ENCODE data around the gene UQCRFS1.

Gene UQCRFS1

DNA sequence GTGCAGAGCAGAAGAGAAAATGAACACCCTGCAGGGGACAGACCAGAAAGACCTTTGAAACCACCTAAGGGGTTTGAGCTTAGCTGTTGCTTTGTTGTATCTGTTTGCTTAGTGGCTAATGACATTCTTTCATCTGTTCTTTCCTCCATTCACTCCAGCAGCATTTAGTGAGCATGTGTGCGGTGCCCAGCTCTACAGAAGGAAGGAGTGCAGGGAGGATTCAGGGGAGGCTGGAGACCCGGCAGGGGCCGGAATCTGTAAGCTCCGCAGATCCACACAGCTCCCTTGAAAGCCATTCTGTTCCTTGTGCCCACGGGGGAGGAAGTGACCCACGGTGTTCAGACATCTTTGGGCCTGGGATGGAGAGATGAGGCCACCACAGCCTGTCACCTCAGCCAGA, 27.5 kb downstream of the UQCRFS1 start:
- Histone ChIP-seq H3K36me3 (replicated peaks; ENCODE audit: insufficient read depth, low read length) (no peaks in the 10 kb centered on the region), H3K9ac (ENCODE audit: low read length) (no peak overlapping the region), H3K79me2 (ENCODE audit: low read length) (no peaks in the 10 kb centered on the region), H3F3A (ENCODE audit: insufficient read depth, low read length) (no peaks in the 10 kb centered on the region), H3K27ac (ENCODE audit: low read length) (no peak overlapping the region), H3K9me2 (replicated peaks; ENCODE audit: insufficient read depth, low read length) (no peaks in the 10 kb centered on the region), H3K4me2 (ENCODE audit: low read depth, low read length) (no peak overlapping the region), H3K4me3 (ENCODE audit: low read length) (no peak overlapping the region), H3K4me1 (ENCODE audit: low read length) (no peaks in the 10 kb centered on the region), H4K20me1 (ENCODE audit: insufficient read depth, low read length) (no peaks in the 10 kb centered on the region), H2AFZ (ENCODE audit: low read length) (no peak overlapping the region), H3K9me3 (replicated peaks; ENCODE audit: insufficient read depth, low read length) (no peaks in the 10 kb centered on the region), H3K27me3 (replicated peaks; ENCODE audit: insufficient read depth, low read length) (no peaks in the 10 kb centered on the region; the same call in 1 of the 2 replicates)
- no peak for DNase-seq
- TF ChIP-seq EZH2 (optimal IDR thresholded peaks at IDR 0.05; ENCODE audit: low read depth, low read length) (no peak), EZH2phosphoT487 (IDR thresholded peaks at IDR 0.05; ENCODE audit: low read length) (no peak)
- TF ChIP-seq, protein P1, sequence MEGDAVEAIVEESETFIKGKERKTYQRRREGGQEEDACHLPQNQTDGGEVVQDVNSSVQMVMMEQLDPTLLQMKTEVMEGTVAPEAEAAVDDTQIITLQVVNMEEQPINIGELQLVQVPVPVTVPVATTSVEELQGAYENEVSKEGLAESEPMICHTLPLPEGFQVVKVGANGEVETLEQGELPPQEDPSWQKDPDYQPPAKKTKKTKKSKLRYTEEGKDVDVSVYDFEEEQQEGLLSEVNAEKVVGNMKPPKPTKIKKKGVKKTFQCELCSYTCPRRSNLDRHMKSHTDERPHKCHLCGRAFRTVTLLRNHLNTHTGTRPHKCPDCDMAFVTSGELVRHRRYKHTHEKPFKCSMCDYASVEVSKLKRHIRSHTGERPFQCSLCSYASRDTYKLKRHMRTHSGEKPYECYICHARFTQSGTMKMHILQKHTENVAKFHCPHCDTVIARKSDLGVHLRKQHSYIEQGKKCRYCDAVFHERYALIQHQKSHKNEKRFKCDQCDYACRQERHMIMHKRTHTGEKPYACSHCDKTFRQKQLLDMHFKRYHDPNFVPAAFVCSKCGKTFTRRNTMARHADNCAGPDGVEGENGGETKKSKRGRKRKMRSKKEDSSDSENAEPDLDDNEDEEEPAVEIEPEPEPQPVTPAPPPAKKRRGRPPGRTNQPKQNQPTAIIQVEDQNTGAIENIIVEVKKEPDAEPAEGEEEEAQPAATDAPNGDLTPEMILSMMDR (IDR thresholded peaks at IDR 0.05; ENCODE audit: low read length), result no peak

- H3K9ac ChIP-seq (ENCODE audit: low read length), result no peak overlapping the region
- H3K4me1 ChIP-seq (ENCODE audit: low read length), result no peaks in the 10 kb centered on the region
- no peak overlapping the region for H3K4me3 ChIP-seq (ENCODE audit: low read length)
- no peaks in the 10 kb centered on the region for H3F3A ChIP-seq (ENCODE audit: insufficient read depth, low read length)
- H4K20me1 ChIP-seq (ENCODE audit: insufficient read depth, low read length), result no peaks in the 10 kb centered on the region
- H3K9me2 ChIP-seq (replicated peaks; ENCODE audit: insufficient read depth, low read length), result no peaks in the 10 kb centered on the region
- H3K27ac ChIP-seq (ENCODE audit: low read length), result no peak overlapping the region
- DNase-seq, result no peak
- no peak overlapping the region for H3K4me2 ChIP-seq (ENCODE audit: low read depth, low read length)
- H3K36me3 ChIP-seq (replicated peaks; ENCODE audit: insufficient read depth, low read length), result no peaks in the 10 kb centered on the region
- H2AFZ ChIP-seq (ENCODE audit: low read length), result no peak overlapping the region
- no peaks in the 10 kb centered on the region for H3K9me3 ChIP-seq (replicated peaks; ENCODE audit: insufficient read depth, low read length)
- no peaks in the 10 kb centered on the region for H3K79me2 ChIP-seq (ENCODE audit: low read length)
- H3K27me3 ChIP-seq (replicated peaks; ENCODE audit: insufficient read depth, low read length), result no peaks in the 10 kb centered on the region; the same call in 1 of the 2 replicates
- no peak for TF ChIP-seq EZH2phosphoT487 (IDR thresholded peaks at IDR 0.05; ENCODE audit: low read length)
- no peak for TF ChIP-seq EZH2 (optimal IDR thresholded peaks at IDR 0.05; ENCODE audit: low read depth, low read length)
- TF ChIP-seq, protein P1 (IDR thresholded peaks at IDR 0.05; ENCODE audit: low read length), result no peak
These were observed 35.8 kb downstream of the UQCRFS1 start for GRCh38 chr19:29176981-29177754.

DNA sequence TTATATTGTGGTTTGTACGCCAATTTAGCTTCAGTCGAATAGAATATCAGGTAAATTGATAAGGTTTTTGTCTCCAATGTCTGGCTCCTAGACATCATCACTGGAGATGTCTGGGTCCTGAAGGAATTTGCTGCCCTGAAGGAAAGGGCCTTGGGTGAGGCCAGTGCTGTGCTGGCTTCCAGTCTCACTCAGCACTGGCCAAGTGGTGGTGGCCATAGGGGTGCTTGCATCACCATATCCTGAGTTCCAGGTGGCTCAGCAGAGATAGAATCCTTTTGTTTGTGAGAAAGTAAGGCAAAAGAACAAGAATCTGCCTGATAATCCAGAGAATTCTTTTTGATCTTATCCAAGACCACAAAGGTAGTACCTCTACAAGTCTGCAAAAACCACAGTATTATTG, 39.1 kb downstream of the UQCRFS1 start:
- H4K20me1 ChIP-seq (ENCODE audit: insufficient read depth, low read length), result no peaks in the 10 kb centered on the region
- TF ChIP-seq EZH2 (optimal IDR thresholded peaks at IDR 0.05; ENCODE audit: low read depth, low read length), result no peak
- TF ChIP-seq, protein P1 (IDR thresholded peaks at IDR 0.05; ENCODE audit: low read length), result no peak
- no peak for TF ChIP-seq EZH2phosphoT487 (IDR thresholded peaks at IDR 0.05; ENCODE audit: low read length)
- H3K27me3 ChIP-seq (replicated peaks; ENCODE audit: insufficient read depth, low read length), result no peaks in the 10 kb centered on the region
- no peaks in the 10 kb centered on the region for H3K9me2 ChIP-seq (replicated peaks; ENCODE audit: insufficient read depth, low read length)
- H3K4me1 ChIP-seq (ENCODE audit: low read length), result peaks cover 7% of the 10 kb centered on the region; the same call in 1 of the 2 replicates
- no peak overlapping the region for H3K4me3 ChIP-seq (ENCODE audit: low read length)
- no peak overlapping the region for H2AFZ ChIP-seq (ENCODE audit: low read length)
- H3K27ac ChIP-seq (ENCODE audit: low read length), result no peak overlapping the region
- H3K36me3 ChIP-seq (replicated peaks; ENCODE audit: insufficient read depth, low read length), result no peaks in the 10 kb centered on the region
- H3F3A ChIP-seq (ENCODE audit: insufficient read depth, low read length), result no peaks in the 10 kb centered on the region
- no peaks in the 10 kb centered on the region for H3K9me3 ChIP-seq (replicated peaks; ENCODE audit: insufficient read depth, low read length)
- no peak overlapping the region for H3K9ac ChIP-seq (ENCODE audit: low read length)
- H3K79me2 ChIP-seq (ENCODE audit: low read length), result no peaks in the 10 kb centered on the region
- no peak overlapping the region for H3K4me2 ChIP-seq (ENCODE audit: low read depth, low read length)
- no peak for DNase-seq
